Pulmonary artery endothelial cell (primary cell): ENCODE measurements around the gene SBSN. TPM values are rescaled to one million over a fixed set of nuclear protein-coding genes. Genes with fewer than 3 reads are reported as not detected.

ENCODE experiments used
- DNase-seq: peaks from one replicate; pipeline ENCODE4 v3.0.0-alpha.2; 2011; ENCODE audit warnings: low read depth, low spot score
- total RNA-seq: library from RNA; depleted of rRNA; stranded (reverse); fragments of >200 nt; gene quantifications from 2 replicates; pipeline ENCODE4 v1.2.3, GENCODE V29; 2014

SBSN gene
- total RNA-seq, 1 donor from 2014 or later = not detected

DNA sequence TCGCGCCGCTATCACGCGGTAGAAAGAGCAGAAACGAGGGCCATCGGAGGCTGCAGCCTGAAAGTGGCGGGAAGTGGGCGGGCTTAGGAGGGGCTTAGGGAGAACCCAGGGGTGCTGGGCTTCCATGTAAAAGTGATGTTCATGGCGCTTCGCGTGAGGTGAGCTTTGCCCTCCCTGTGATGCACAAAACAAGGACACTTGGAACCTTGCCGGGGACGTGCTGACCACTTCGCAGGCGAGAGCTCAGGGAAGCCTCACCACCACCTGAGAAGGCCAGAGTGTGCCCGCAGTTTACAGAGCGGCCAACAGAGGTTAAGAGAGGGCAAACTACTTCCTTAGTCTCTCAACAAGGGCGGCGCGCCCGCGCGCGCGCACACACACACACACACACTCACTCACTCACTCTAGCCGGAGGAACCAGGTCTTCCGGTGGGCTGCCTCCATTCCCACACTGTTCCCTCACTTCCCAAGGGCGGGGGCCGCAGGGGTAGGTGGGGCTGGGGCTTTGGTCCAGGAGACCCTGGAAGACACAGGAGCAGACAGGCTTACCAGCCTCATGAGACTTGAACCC is 5.8 kb upstream of the SBSN start:
- no peak for DNase-seq

DNA sequence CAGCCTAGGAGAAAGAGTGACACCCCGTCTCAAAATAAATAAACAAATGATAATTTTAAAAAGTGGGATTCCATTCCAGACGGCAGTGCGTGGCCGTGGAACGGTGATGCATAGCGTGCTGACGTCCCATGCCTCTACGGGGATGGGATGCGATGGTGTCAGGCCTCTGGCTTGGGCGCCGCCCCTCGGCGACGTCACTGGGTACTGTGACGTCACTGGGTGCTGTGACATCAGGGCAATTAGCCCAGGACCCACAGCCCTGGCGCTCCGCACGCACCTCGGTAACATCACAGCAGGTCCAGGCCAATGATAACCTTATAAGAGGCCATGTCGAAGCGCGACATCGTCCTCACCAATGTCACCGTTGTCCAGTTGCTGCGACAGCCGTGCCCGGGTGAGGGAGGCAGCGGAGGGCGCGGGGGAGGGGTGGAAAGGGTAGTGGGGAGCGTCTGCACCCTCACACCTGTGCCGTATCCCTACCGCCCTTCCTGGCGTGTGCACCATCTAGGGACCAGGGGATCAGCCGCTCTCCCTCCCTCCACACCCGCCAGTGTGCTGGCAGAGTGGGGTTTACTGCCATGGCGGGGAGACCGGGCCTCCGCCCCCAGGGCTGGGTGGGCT is 5.2 kb upstream of the SBSN start, which contains the start of gene GAPDHS:
GAPDHS (plus strand) TSS at position 256 of the 621 bp plus-strand sequence; CDS start at position 328, 72 bp downstream.
- no peak for DNase-seq

DNA sequence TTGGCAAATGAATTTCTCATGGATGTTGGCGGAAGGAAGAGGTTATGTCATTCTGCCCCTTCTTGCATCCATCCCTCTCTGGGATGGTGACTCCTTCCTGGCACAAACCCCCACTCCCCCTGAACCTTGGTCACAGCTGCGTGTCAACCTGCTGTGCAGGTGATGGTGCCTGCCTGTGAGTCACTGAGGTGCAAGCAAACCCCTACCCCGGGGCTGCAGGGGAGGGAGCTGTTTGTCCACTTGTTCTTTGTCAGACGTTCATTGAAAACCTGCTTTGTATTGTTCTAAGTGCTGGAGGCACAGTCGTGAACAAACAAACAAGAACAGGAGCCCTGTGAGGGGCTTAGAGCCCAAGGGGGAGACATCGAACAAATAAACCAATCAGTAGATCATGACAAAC is 3.2 kb upstream of the SBSN start:
- DNase-seq = no peak

- no peak for DNase-seq
Observed at GRCh38 chr19:35529241-35530218, 1.4 kb upstream of the SBSN start.

DNA sequence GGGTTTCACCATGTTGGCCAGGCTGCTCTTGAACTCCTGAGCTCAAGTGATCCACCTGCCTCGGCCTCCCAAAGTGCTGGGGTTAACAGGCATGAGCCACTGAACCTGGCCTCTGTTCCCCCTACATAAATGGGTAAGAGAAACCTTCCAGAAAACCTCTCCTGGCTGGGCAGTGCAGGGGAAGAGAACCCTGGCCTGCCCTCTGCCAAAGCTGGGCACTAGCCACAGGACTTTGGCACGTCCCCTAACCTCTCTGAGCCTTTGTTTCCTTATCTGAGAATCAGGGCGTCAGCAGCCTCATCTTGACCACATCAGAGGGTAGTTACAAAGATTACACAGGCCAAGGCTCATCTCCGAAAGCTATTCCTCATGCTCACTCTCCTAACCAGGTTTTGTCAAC is 2.2 kb downstream of the SBSN start:
- DNase-seq = no peak

DNA sequence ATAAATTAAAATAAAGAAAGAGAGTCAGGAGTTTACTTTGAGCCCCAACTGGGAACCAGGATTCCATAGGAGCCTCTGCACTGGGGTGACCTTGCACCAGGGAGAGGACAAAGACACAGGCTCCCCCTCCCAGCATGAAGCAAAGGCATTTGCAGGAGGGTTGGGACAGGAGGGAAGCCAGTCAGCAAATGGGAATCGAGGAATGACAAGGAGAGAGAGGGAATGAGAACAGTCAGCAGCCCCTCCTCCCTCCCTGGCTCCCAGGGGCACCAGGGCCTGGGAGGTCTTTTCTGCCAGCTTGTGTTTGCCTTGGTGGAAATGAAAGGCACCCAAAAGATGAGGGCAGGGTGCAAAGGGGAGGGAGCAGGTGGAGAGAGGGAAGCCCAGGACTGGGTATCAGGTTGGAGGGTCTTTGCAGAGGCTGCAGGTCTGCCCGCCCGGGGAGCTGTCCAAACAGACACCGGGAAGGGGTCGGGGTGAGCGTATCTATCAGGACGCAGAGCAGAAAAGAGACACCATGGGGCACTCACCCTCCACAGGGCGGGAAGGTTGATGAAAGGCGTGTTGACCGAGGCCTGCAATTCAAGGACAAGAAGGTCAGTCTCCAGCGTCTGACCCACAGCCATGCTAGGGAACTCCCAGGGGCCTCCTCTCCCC is 3.8 kb downstream of the SBSN start:
- DNase-seq = no peak

DNA sequence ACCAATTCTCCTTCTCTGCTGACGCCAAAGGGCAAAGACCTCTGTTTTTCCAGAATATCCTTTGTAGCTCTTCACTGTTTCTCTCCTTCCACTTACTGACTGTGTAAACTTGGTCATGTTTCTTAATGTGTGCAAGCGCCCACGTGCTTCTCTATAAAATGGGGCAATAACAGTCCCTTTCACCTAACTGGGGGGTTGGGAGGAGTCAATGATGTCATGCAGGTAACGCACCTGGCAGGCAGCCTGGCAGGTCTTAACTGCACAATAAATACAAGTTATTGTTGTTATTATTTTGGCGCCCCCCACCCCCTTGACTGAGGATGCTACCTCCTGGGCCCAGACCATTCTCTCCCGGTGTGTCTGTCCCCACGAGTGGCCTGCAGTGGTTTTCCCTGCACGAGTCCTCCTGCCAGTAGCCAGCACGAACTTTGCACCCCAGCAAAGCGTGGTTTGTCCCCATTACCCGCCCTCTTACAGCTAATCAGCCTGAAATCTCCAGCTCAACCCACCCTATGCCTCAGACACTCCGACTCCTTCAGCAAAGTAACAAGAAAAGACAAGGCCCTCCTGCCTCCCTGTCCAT is 5.3 kb downstream of the SBSN start:
- no peak for DNase-seq

GRCh38 chr19:35521124-35521743 is 6.9 kb downstream of the SBSN start:
- DNase-seq = no peak

GRCh38 chr19:35519291-35519690 is 8.8 kb downstream of the SBSN start:
- DNase-seq = no peak

GRCh38 chr19:35518313-35518712 is 9.8 kb downstream of the SBSN start:
- DNase-seq = no peak

DNA sequence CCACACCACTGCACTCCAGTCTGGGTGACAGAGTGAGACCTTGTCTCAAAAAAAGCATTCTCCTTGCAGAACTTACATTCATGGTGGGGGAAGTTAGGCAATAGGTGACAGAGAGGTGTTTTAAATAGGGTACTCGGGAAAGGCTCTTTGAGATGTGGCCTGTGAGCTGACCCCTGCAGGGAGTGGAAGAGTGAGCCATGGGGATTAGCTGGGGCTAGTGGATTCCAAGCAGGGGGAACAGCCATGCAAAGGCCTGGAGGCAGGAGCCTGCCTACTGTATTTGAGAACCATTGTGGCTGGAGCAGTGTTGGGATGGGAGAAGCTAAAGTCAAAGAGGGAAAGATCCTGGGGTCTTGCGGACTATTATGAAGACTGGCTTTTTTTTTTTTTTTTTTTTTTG is 10.8 kb downstream of the SBSN start:
- no peak for DNase-seq

- no peak for DNase-seq
Observed at GRCh38 chr19:35516310-35516709, 11.8 kb downstream of the SBSN start.

GRCh38 chr19:35514282-35514809 is 13.8 kb downstream of the SBSN start:
- DNase-seq = no peak

DNA sequence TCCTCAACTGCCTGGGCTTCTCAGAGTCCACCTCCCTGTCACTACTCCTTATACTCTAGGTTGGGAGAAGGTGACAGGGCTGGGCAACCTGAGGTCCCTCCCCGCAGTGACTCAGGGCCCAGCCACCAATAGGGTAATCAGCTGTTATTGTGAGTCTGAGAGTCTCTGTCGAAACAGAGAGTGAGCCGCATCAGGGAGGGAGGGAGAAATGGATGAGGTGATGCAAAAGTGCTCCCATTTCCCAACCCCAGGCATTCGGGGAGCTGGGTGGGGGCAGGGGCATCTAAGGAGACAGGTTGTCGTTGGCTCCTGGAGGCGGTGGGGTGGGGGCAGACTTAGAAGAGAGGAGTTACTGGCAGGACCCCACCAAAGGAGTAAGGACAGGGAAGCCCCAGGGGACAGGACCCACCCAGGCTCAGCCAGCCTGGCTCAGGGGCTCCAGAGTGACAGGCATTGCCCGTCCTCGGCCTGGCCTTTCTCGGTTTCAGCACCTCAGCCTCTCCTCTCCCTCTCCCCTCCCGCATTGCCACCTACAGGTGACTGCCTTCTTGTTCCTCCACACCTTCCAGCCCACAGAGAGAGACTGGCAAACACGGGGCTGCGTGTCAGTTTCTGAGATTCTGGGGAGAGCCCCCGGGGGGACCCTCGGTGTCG is 14.4 kb downstream of the SBSN start, which contains the start of gene DMKN:
DMKN (minus strand) TSS at position 22 of the 654 bp plus-strand sequence. CDS start 174 bp downstream, outside the sequence.
- DNase-seq = no peak

DNA sequence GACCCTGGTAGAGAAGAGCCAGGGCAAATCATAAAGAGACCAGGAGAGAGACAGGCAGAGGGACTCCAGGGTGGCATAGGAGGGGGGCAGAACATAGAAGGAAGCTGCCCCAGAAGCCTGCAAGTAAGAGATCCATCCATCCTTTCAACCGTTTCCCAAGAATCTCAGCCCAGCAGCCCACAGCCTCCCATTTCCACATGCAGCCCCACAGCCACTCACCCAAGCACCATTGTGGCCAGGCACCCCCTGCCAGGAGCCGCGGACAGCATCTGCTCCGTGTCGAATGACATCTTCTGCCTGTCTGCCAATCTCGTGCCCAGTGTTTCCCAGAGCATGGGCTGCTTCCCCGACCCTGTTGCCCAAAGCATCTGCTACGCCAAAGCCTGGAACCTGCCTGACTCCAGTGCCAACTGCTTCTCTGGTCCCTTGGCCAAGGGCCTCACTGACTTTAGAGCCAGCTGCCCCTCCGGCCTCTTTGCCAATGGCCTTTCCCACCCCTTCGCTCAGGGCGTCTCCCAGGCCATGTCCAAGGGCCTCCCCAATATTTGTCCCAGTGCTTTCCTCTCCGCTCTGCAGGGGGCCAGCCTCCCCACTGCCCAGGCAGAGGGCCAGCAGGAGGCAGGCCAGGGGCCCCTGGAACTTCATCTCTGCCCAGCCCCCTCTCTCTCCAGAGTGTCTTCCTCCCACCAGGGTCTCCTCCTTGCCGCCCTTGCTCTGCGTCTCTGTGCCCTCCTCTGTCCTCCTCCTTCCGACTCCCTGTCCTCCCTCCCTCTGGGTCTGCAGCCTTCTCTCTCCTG is 15.1 kb downstream of the SBSN start:
- no peak for DNase-seq

GRCh38 chr19:35511337-35511736 is 16.8 kb downstream of the SBSN start:
- no peak for DNase-seq

GRCh38 chr19:35510626-35510964 is 17.5 kb downstream of the SBSN start:
- no peak for DNase-seq

GRCh38 chr19:35509861-35510625 is 18.1 kb downstream of the SBSN start:
- no peak for DNase-seq
